ENCODE data around the gene ARHGAP10.

- TF ChIP-seq EP300 (IDR thresholded peaks at IDR 0.05) (no peak), CTCF (IDR thresholded peaks at IDR 0.05) (no peak)
Observed at GRCh38 chr4:148064451-148064850, 332.6 kb downstream of the ARHGAP10 start.

Data from esophagus muscularis mucosa (tissue), 3 donors.